HG03095 (cell line): ENCODE measurements around the gene PSMC3IP.
"Not testable (repeated sequence)": the region's sequence is repeated elsewhere in the genome, so short reads cannot be mapped to it uniquely, and the experiment has no call there.

ENCODE experiments used
- ATAC-seq: cut with Tn5 transposase; IDR thresholded peaks from one replicate; pipeline ENCODE4 v1.9.1; 2021; ENCODE audit warnings: moderate library complexity; ENCODE audit not compliant: unreplicated experiment

PSMC3IP gene

GRCh38 chr17:42577532-42578281 lies at the start of gene PSMC3IP:
TSS of gene PSMC3IP (minus strand) at chr17:42577729. CDS start at chr17:42577686, 43 bp downstream.
- peak; percentile 56 for ATAC-seq

- ATAC-seq = no peak
Observed at GRCh38 chr17:42623732-42624596, 46.4 kb upstream of the PSMC3IP start.

GRCh38 chr17:42623271-42623670 lies 45.7 kb upstream of the PSMC3IP start:
- ATAC-seq = no peak

GRCh38 chr17:42621987-42622386 lies 44.5 kb upstream of the PSMC3IP start:
- ATAC-seq = not testable (repeated sequence)

GRCh38 chr17:42618442-42619150 lies 41.1 kb upstream of the PSMC3IP start:
- ATAC-seq = peak; percentile 67

GRCh38 chr17:42617956-42618431 lies 40.5 kb upstream of the PSMC3IP start:
- ATAC-seq = no peak

- ATAC-seq = no peak
Observed at GRCh38 chr17:42613699-42614295, 36.3 kb upstream of the PSMC3IP start.

GRCh38 chr17:42612013-42612412 lies 34.5 kb upstream of the PSMC3IP start:
- no peak for ATAC-seq

GRCh38 chr17:42609814-42610801 lies 32.6 kb upstream of the PSMC3IP start:
- ATAC-seq = peak; percentile 9

GRCh38 chr17:42609182-42609813 lies 31.8 kb upstream of the PSMC3IP start, which contains the start of the genes RETREG3 and TUBG1:
TSS of gene RETREG3 (minus strand) at chr17:42609374. CDS start at chr17:42609324, 50 bp downstream.
TSS of gene TUBG1 (plus strand) at chr17:42609683. CDS start at chr17:42609738, 55 bp downstream.
- peak; percentile 66 for ATAC-seq

GRCh38 chr17:42608305-42609181 lies 31.0 kb upstream of the PSMC3IP start:
- peak; percentile 27 for ATAC-seq

- no peak for ATAC-seq
Observed at GRCh38 chr17:42607769-42608168, 30.2 kb upstream of the PSMC3IP start.

GRCh38 chr17:42603318-42603717 lies 25.8 kb upstream of the PSMC3IP start:
- ATAC-seq = no peak

- no peak for ATAC-seq
Observed at GRCh38 chr17:42598905-42599304, 21.4 kb upstream of the PSMC3IP start.

- ATAC-seq = no peak
Observed at GRCh38 chr17:42596386-42596785, 18.9 kb upstream of the PSMC3IP start.

- no peak for ATAC-seq
Observed at GRCh38 chr17:42591411-42591810, 13.9 kb upstream of the PSMC3IP start.

GRCh38 chr17:42590886-42591285 lies 13.4 kb upstream of the PSMC3IP start:
- no peak for ATAC-seq
